ENCODE data around the gene HSD17B12.

Gene HSD17B12

DNA sequence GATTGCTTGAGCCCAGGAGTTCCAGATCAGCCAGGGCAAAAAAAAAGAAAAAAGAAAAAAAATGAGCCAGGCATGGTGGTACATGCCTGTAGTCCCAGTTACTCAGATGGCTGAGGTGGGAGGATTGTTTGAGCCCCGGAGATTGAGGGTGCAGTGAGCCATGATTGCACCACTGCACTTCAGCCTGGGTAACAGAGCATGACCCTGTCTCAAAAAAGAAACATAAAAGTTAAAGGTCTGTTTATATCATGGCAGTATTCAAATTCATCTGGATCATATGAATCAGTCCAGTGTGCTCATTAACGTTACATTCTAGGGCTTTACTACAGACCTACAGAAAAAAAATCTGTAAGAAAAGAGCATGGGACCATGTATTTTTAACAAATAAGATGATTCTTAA, 13.9 kb downstream of the HSD17B12 start:
- no CpG with 5 or more reads among the region's 2 CpGs for WGBS, 2 donors (ENCODE audit: extremely low coverage in 2 of 2, insufficient read length in 2 of 2, insufficient replicate concordance in 1 of 2)

DNA sequence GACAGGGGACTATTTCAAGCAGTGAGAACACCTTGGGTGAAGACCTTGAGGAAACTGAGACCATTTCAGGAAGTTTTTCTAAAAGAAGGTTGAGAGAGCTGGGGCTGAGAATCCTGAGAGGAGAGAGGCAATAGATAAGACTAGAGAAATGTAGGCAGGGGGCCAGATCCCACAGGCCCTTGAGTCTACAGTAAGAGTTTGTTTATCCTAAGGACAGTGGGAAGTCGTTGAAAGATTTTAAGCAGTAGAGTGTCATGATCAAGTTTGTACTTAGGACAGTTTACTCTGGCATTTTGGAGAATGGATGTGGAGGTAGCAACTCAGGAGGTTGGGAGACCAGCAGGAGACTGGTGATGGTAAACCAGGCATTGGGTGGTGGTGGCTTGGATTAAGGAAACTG, 17.1 kb downstream of the HSD17B12 start:
- peaks cover 3 to 29% of the 10 kb centered on the region in 2 donors for H3K9me3 ChIP-seq (replicated peaks in 1 of 2; ENCODE audit: control insufficient read depth in 2 of 2, insufficient read depth in 1 of 2, low read depth in 1 of 2, low read length in 2 of 2)
- H3K27me3 ChIP-seq (ENCODE audit: control insufficient read depth in 3 of 3, insufficient read depth in 3 of 3, low read depth in 1 of 3, low read length in 3 of 3): no peaks in the 10 kb centered on the region
- no peak overlapping the region for H4K91ac ChIP-seq (ENCODE audit: low read depth, low read length, poor library complexity)
- H2BK120ac ChIP-seq (ENCODE audit: low read depth, low read length): no peak overlapping the region
- H3K4me3 ChIP-seq (ENCODE audit: low read length in 2 of 2): no peak overlapping the region
- H3K14ac ChIP-seq (ENCODE audit: low read length): no peak overlapping the region
- no peak overlapping the region for H2BK12ac ChIP-seq (ENCODE audit: low read length)
- H3K4me2 ChIP-seq (ENCODE audit: insufficient read depth, low read length, poor library complexity, severe bottlenecking): no peak overlapping the region
- H3K79me1 ChIP-seq (ENCODE audit: low read depth, low read length): peaks cover 3% of the 10 kb centered on the region
- WGBS, 2 donors (ENCODE audit: extremely low coverage in 2 of 2, insufficient read length in 2 of 2, insufficient replicate concordance in 1 of 2): no CpG with 5 or more reads among the region's 1 CpG
- peaks cover 0 to 16% of the 10 kb centered on the region in 2 donors for H3K36me3 ChIP-seq (replicated peaks in 1 of 2; ENCODE audit: control insufficient read depth in 2 of 2, insufficient read depth in 2 of 2, low read length in 2 of 2)
- no peak overlapping the region for H3K4ac ChIP-seq (ENCODE audit: low read length)
- no peak overlapping the region for H2BK5ac ChIP-seq (ENCODE audit: low read length)
- H4K8ac ChIP-seq (ENCODE audit: low read depth, low read length): no peak overlapping the region
- H2AK5ac ChIP-seq (ENCODE audit: low read depth, low read length): no peak overlapping the region
- no peak overlapping the region for H3K27ac ChIP-seq (replicated peaks; ENCODE audit: low read length)
- no peak overlapping the region for H3K18ac ChIP-seq (ENCODE audit: low read length)
- H2BK15ac ChIP-seq (ENCODE audit: low read length): no peak overlapping the region
- H3K9ac ChIP-seq (ENCODE audit: low read depth, low read length, poor library complexity): no peak overlapping the region
- DNase-seq (ENCODE audit: low spot score): no peak
- H2AFZ ChIP-seq (ENCODE audit: low read length): no peak overlapping the region
- H3K23ac ChIP-seq (ENCODE audit: low read depth, low read length, poor library complexity): no peak overlapping the region
- no peaks in the 10 kb centered on the region for H3K4me1 ChIP-seq (ENCODE audit: control insufficient read depth in 2 of 2, insufficient read depth in 1 of 2, low read depth in 1 of 2, low read length in 2 of 2)

More for the DNA sequence above, 13.9 kb downstream of the HSD17B12 start:
- no peaks in the 10 kb centered on the region for H3K4me1 ChIP-seq (ENCODE audit: control insufficient read depth in 2 of 2, insufficient read depth in 1 of 2, low read depth in 1 of 2, low read length in 2 of 2)
- H3K18ac ChIP-seq (ENCODE audit: low read length): no peak overlapping the region
- H2BK12ac ChIP-seq (ENCODE audit: low read length): no peak overlapping the region
- H3K27me3 ChIP-seq (ENCODE audit: control insufficient read depth in 3 of 3, insufficient read depth in 3 of 3, low read depth in 1 of 3, low read length in 3 of 3): no peaks in the 10 kb centered on the region
- H3K79me1 ChIP-seq (ENCODE audit: low read depth, low read length): peaks cover 3% of the 10 kb centered on the region
- DNase-seq (ENCODE audit: low spot score): no peak
- H3K14ac ChIP-seq (ENCODE audit: low read length): no peak overlapping the region
- no peak overlapping the region for H3K4me3 ChIP-seq (ENCODE audit: low read length in 2 of 2)
- no peak overlapping the region for H2BK5ac ChIP-seq (ENCODE audit: low read length)
- no peak overlapping the region for H4K91ac ChIP-seq (ENCODE audit: low read depth, low read length, poor library complexity)
- H2AK5ac ChIP-seq (ENCODE audit: low read depth, low read length): no peak overlapping the region
- no peak overlapping the region for H2BK120ac ChIP-seq (ENCODE audit: low read depth, low read length)
- no peak overlapping the region for H3K4me2 ChIP-seq (ENCODE audit: insufficient read depth, low read length, poor library complexity, severe bottlenecking)
- peaks cover 4 to 28% of the 10 kb centered on the region in 2 donors for H3K36me3 ChIP-seq (replicated peaks in 1 of 2; ENCODE audit: control insufficient read depth in 2 of 2, insufficient read depth in 2 of 2, low read length in 2 of 2)
- H4K8ac ChIP-seq (ENCODE audit: low read depth, low read length): no peak overlapping the region
- no peak overlapping the region for H3K4ac ChIP-seq (ENCODE audit: low read length)
- H3K23ac ChIP-seq (ENCODE audit: low read depth, low read length, poor library complexity): no peak overlapping the region
- H2BK15ac ChIP-seq (ENCODE audit: low read length): no peak overlapping the region
- peaks cover 0 to 10% of the 10 kb centered on the region in 2 donors for H3K9me3 ChIP-seq (replicated peaks in 1 of 2; ENCODE audit: control insufficient read depth in 2 of 2, insufficient read depth in 1 of 2, low read depth in 1 of 2, low read length in 2 of 2)
- H2AFZ ChIP-seq (ENCODE audit: low read length): no peak overlapping the region
- no peak overlapping the region for H3K27ac ChIP-seq (replicated peaks; ENCODE audit: low read length)
- H3K9ac ChIP-seq (ENCODE audit: low read depth, low read length, poor library complexity): no peak overlapping the region

DNA sequence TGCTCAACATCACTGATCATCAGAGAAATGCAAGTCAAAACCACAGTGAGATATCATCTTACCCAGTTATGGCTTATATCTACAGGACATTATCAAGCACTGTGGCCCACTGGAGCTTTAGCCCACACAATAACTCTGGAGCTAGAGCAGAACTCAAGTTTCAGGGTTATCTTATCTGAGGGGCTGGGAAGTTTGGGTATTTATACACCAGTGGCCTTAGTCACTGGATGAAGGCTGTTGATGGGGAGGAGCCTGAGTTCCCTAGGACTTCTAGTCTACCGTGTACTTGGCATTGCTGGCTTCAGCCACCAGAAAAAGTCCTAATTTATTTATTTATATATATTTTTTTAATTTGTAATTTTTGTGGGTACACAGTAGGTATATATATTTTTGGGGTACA, 19.3 kb downstream of the HSD17B12 start:
- H3K9ac ChIP-seq (ENCODE audit: low read depth, low read length, poor library complexity): no peak overlapping the region
- H4K91ac ChIP-seq (ENCODE audit: low read depth, low read length, poor library complexity): no peak overlapping the region
- H3K79me1 ChIP-seq (ENCODE audit: low read depth, low read length): no peaks in the 10 kb centered on the region
- no peak overlapping the region for H3K4me3 ChIP-seq (ENCODE audit: low read length in 2 of 2)
- no peak overlapping the region for H4K8ac ChIP-seq (ENCODE audit: low read depth, low read length)
- H3K4me2 ChIP-seq (ENCODE audit: insufficient read depth, low read length, poor library complexity, severe bottlenecking): no peak overlapping the region
- no peak overlapping the region for H2AK5ac ChIP-seq (ENCODE audit: low read depth, low read length)
- H3K18ac ChIP-seq (ENCODE audit: low read length): no peak overlapping the region
- H2AFZ ChIP-seq (ENCODE audit: low read length): no peak overlapping the region
- no CpG with 5 or more reads among the region's 1 CpG for WGBS, 2 donors (ENCODE audit: extremely low coverage in 2 of 2, insufficient read length in 2 of 2, insufficient replicate concordance in 1 of 2)
- peaks cover 3 to 28% of the 10 kb centered on the region in 2 donors for H3K9me3 ChIP-seq (replicated peaks in 1 of 2; ENCODE audit: control insufficient read depth in 2 of 2, insufficient read depth in 1 of 2, low read depth in 1 of 2, low read length in 2 of 2)
- no peak overlapping the region for H2BK15ac ChIP-seq (ENCODE audit: low read length)
- no peaks in the 10 kb centered on the region for H3K4me1 ChIP-seq (ENCODE audit: control insufficient read depth in 2 of 2, insufficient read depth in 1 of 2, low read depth in 1 of 2, low read length in 2 of 2)
- H3K27ac ChIP-seq (replicated peaks; ENCODE audit: low read length): no peak overlapping the region
- no peak overlapping the region for H3K23ac ChIP-seq (ENCODE audit: low read depth, low read length, poor library complexity)
- no peak for DNase-seq (ENCODE audit: low spot score)
- no peak overlapping the region for H2BK120ac ChIP-seq (ENCODE audit: low read depth, low read length)
- H3K4ac ChIP-seq (ENCODE audit: low read length): no peak overlapping the region
- H2BK12ac ChIP-seq (ENCODE audit: low read length): no peak overlapping the region
- no peak overlapping the region for H3K14ac ChIP-seq (ENCODE audit: low read length)
- no peak overlapping the region for H2BK5ac ChIP-seq (ENCODE audit: low read length)
- H3K27me3 ChIP-seq (ENCODE audit: control insufficient read depth in 3 of 3, insufficient read depth in 3 of 3, low read depth in 1 of 3, low read length in 3 of 3): no peaks in the 10 kb centered on the region
- H3K36me3 ChIP-seq (replicated peaks in 1 of 2; ENCODE audit: control insufficient read depth in 2 of 2, insufficient read depth in 2 of 2, low read length in 2 of 2): peaks cover 0 to 16% of the 10 kb centered on the region in 2 donors

DNA sequence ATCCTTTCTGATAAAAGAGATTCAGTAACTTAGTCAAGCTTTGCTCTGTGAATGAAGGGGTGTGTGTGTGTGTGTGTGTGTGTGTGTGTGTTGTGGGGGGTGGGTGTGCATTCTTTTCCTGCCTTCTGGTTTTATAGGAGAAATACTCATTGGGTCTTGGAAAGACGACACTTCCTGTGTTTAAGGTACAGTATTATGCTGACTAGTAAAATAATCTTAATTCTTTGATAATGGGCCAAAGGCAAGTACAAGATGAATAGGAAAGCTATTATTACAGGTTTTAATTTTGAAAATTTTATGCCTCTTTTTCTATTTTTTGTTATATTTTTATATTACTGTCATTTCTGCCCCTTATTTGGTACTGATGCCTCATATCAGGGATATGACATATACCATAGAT, 26.1 kb downstream of the HSD17B12 start:
- Histone ChIP-seq H2BK5ac (ENCODE audit: low read length) (no peak overlapping the region), H2AK5ac (ENCODE audit: low read depth, low read length) (no peak overlapping the region), H2BK15ac (ENCODE audit: low read length) (no peak overlapping the region), H2BK120ac (ENCODE audit: low read depth, low read length) (no peak overlapping the region), H3K23ac (ENCODE audit: low read depth, low read length, poor library complexity) (no peak overlapping the region), H3K4me3 (ENCODE audit: low read length in 2 of 2) (no peak overlapping the region), H3K9me3 (replicated peaks in 1 of 2; ENCODE audit: control insufficient read depth in 2 of 2, insufficient read depth in 1 of 2, low read depth in 1 of 2, low read length in 2 of 2) (peaks cover 0 to 14% of the 10 kb centered on the region in 2 donors), H3K14ac (ENCODE audit: low read length) (no peak overlapping the region), H3K18ac (ENCODE audit: low read length) (no peak overlapping the region), H3K79me1 (ENCODE audit: low read depth, low read length) (peaks cover 3% of the 10 kb centered on the region), H3K4me1 (ENCODE audit: control insufficient read depth in 2 of 2, insufficient read depth in 1 of 2, low read depth in 1 of 2, low read length in 2 of 2) (no peaks in the 10 kb centered on the region), H3K4ac (ENCODE audit: low read length) (no peak overlapping the region), H2BK12ac (ENCODE audit: low read length) (no peak overlapping the region), H3K9ac (ENCODE audit: low read depth, low read length, poor library complexity) (no peak overlapping the region), H3K27me3 (ENCODE audit: control insufficient read depth in 3 of 3, insufficient read depth in 3 of 3, low read depth in 1 of 3, low read length in 3 of 3) (no peaks in the 10 kb centered on the region), H3K36me3 (replicated peaks in 1 of 2; ENCODE audit: control insufficient read depth in 2 of 2, insufficient read depth in 2 of 2, low read length in 2 of 2) (peaks cover 0 to 5% of the 10 kb centered on the region in 2 donors), H3K4me2 (ENCODE audit: insufficient read depth, low read length, poor library complexity, severe bottlenecking) (no peak overlapping the region), H4K91ac (ENCODE audit: low read depth, low read length, poor library complexity) (no peak overlapping the region), H4K8ac (ENCODE audit: low read depth, low read length) (no peak overlapping the region), H2AFZ (ENCODE audit: low read length) (no peak overlapping the region), H3K27ac (replicated peaks; ENCODE audit: low read length) (no peak overlapping the region)
- no peak for DNase-seq (ENCODE audit: low spot score)
- no CpG with 5 or more reads among the region's 1 CpG for WGBS, 2 donors (ENCODE audit: extremely low coverage in 2 of 2, insufficient read length in 2 of 2, insufficient replicate concordance in 1 of 2)
